Choroid plexus epithelial cell (primary cell): ENCODE results near the gene FBN2.

ENCODE experiments used
- DNase-seq: peaks from one replicate; pipeline ENCODE4 v3.0.0-alpha.2; 2010; ENCODE audit warnings: low read depth
- H3K4me3 ChIP-seq: 2 replicates; pipeline ENCODE4 v1.5.1; 2011; ENCODE audit warnings: low read depth, mild to moderate bottlenecking, control low read depth, low read length, moderate library complexity
- TF ChIP-seq, protein P1 (sequence below): conservative IDR thresholded peaks from 2 replicates; pipeline ENCODE4 v1.5.1; 2011; ENCODE audit warnings: low read depth, mild to moderate bottlenecking, control low read depth, inconsistent platforms, low read length, moderate library complexity

The FBN2 gene

GRCh38 chr5:128546658-128547281 lies 8.7 kb upstream of the FBN2 start:
- no peak for DNase-seq
- TF ChIP-seq, protein P1, sequence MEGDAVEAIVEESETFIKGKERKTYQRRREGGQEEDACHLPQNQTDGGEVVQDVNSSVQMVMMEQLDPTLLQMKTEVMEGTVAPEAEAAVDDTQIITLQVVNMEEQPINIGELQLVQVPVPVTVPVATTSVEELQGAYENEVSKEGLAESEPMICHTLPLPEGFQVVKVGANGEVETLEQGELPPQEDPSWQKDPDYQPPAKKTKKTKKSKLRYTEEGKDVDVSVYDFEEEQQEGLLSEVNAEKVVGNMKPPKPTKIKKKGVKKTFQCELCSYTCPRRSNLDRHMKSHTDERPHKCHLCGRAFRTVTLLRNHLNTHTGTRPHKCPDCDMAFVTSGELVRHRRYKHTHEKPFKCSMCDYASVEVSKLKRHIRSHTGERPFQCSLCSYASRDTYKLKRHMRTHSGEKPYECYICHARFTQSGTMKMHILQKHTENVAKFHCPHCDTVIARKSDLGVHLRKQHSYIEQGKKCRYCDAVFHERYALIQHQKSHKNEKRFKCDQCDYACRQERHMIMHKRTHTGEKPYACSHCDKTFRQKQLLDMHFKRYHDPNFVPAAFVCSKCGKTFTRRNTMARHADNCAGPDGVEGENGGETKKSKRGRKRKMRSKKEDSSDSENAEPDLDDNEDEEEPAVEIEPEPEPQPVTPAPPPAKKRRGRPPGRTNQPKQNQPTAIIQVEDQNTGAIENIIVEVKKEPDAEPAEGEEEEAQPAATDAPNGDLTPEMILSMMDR: no peak
- H3K4me3 ChIP-seq: no peak overlapping the region

DNA sequence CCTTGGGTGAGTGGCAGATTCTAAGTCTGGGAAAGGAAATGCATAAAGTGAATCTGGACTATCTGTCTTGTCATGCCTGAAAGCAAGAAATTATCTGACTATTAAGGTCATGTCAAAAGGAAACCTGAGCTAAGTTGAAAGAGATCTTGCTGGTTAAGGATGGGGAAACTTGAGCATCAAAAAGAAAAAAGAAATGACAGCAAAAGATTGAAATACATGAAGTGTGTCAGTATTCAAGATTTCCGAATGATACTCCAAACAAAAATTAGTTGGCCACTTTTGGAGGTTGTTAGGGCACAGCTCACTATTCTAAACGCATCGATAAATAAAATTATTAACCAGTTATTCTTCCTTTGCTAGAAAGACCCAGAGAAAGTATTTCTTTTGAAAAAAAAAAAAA lies 3.3 kb upstream of the FBN2 start:
- H3K4me3 ChIP-seq: no peak overlapping the region
- DNase-seq: no peak
- TF ChIP-seq, protein P1: no peak

DNA sequence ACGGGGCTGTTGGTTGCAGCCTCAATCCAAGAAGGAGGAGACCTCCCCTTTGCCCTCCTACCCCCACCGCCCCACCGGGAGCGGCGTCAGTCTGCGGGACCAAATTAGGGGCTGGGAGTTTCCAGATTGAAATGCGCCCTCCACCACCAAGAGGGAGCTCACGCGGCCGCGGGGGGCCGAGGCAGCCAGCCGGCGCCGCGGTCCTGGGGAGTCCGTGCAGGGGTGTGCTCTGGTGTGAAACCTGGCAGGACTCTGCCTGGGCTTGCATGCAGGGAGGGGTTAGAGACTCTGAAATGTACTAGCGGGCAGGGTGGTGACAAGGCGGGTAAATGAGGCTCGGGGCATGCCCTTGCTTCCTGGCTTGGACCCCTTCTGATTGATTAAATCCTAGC lies 989 bp upstream of the FBN2 start:
- H3K4me3 ChIP-seq: peak overlapping the region; percentile 81
- TF ChIP-seq, protein P1: no peak
- peak; percentile 47 for DNase-seq

DNA sequence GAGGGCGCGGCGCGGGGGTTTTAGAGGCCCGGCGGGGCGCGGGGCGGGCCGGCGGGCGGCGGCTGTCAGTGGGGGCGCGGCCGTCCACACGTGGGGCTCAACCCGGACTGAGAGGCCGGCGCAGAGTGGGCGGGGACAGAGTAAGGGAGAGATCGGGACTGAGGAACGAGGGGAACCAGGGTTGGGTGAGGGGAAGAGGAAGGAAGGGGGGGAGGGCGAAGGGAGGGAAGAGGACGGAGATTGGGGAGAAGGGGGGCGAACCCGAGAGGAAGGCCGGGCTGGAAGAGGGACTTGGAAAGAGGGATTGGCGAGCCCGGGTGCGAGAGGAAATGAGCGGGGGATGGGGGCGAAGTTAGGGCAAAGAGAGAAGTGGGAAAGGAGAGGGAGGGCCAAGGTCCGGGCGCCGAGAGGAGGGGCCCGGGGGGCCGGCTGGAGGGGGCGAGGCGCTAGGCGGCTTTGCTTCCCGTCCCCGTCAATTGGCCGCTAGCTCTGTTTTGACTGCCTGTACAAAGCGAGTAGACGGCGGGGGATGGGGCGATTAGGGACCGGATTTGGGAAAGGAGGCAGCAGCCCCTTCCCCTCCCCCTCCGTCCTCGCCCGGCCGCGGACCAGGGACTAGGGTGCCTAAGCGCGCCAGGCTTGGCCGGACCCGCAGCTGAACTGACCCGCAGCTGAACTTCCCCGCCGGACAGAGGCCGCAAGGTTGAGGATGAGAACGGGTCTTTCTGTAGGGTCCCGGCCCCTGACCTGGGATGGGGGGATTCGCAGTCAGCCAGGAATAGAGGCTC lies 399 bp upstream of the FBN2 start:
- TF ChIP-seq, protein P1: no peak
- DNase-seq: peak; percentile 88
- peak overlapping the region; percentile 81 for H3K4me3 ChIP-seq

DNA sequence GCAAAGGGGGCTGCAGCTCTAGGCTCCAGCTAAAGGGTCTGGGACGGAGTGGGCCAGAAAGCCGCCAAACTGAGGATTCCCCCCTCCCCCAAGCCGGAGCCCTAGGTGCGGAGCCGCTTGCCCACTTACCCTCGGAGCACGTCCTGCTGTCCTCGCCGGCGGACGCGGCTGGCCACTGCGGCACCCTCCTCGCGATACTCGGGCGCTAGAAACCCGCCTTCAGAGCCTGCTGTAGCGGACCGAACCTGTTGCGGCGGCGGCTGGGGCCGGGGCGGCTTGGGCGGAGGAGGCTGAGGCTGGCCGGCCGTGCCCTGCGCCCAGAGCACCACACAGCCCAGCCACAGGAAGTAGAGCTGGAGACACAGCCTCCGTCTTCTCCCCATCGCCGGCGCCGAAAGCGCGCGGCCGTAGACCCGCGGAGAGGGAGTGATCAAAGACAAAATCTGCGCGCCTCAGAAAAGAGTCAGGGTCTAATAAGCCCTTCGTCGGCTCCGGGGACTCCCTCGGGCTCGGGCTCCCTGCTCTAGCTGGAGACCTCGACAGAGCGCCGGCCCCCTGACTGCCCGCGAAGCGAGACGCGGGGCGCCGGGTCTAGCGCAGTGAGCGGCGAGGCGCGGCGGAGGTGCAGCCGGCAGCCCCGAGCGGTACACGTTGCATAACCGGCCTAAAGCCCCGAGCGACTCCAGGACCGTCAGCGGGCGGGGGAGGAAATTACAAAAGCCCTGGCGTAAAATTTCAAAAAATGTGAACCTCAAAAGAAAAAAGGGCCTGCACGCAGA lies 635 bp downstream of the FBN2 start:
- peak; percentile 78 for DNase-seq
- peak overlapping the region; percentile 81 for H3K4me3 ChIP-seq
- TF ChIP-seq, protein P1: no peak

DNA sequence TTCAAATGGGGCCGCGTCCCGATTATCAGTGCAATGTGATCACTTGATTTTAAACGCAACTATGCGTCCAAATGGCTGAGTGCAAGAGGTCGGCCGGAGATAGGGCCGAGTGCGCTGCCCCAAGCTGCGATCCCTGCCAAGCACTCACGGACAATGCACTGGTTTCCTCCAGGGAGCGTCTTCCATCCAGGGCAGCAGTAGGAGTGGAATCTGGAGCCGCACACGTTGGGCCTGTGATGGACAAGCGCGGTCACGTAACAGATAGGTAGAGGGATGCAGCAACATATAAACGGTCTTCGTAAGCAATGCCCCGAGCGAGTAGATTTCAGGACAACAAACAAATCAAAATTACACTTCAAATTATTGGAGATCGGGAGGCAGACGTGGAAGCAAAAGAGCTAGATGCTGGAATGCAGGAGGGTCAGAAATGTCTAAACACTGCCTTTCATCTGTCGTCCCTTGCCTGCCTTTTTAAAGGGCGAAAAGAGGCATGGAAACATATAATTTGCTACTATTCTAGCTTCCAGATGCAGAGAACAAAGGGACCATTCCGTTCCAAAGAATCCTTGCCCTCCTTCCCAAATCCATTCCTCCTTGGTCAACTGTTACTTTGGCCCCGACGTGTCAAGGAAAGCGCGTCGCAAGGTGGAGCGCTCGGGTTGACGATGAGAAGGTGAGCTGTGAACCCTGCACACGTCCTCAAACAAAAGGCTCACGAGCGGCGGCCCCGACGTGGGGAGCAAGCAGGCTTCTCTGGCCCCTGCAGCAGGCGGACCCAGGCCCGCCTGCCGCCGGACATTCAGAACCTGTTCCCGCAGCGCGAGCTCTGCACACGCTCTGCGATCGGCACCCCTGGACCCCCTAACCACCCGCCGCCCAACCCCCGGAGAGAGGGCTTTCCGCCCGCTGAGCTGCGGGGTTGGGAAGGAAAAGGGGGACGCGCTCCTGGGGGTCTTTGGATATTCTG lies 1.5 kb downstream of the FBN2 start:
- peak; percentile 59 for DNase-seq
- TF ChIP-seq, protein P1: peak; percentile 35
- H3K4me3 ChIP-seq: peak overlapping the region; percentile 81
